ENCODE data around the gene GALNT14.

GALNT14 gene

DNA sequence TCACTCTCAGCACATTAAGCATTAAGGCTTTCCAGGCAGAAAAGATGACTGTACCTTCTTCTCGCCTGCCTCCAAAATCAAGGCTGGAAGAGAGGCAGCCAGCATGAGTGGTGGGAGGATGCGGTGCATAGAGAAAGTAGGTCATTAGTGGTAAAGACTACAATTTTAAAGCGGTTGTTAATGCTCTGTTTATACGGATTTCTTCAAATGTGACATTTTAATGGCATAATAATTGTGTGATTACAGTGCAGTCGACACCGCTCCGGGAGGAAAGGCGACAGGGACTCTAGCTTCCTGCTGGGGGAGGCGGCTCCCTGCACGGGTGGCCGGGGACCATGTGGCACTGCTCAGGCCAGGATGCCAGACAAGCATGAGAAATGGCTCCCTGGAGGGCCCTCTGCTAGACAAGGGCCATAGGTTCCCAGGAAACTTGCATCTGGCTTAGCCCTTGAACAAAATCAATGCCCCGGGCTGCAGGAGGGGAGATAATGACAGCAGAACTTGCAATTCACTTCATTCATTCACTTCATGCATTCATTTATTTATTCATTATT, 129.6 kb downstream of the GALNT14 start:
- TF ChIP-seq ARNTL (CRISPR knock-in tag; IDR thresholded peaks at IDR 0.05; ENCODE audit: borderline replicate concordance, low read depth): no peak
- no peak for TF ChIP-seq ZNF70 (CRISPR knock-in tag; IDR thresholded peaks at IDR 0.05)
- TF ChIP-seq, protein P1, sequence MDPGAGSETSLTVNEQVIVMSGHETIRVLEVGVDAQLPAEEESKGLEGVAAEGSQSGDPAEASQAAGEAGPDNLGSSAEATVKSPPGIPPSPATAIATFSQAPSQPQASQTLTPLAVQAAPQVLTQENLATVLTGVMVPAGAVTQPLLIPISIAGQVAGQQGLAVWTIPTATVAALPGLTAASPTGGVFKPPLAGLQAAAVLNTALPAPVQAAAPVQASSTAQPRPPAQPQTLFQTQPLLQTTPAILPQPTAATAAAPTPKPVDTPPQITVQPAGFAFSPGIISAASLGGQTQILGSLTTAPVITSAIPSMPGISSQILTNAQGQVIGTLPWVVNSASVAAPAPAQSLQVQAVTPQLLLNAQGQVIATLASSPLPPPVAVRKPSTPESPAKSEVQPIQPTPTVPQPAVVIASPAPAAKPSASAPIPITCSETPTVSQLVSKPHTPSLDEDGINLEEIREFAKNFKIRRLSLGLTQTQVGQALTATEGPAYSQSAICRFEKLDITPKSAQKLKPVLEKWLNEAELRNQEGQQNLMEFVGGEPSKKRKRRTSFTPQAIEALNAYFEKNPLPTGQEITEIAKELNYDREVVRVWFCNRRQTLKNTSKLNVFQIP (CRISPR knock-in tag; IDR thresholded peaks at IDR 0.05; ENCODE audit: borderline replicate concordance, low read depth): no peak
- no peak for TF ChIP-seq CSDC2 (CRISPR knock-in tag; IDR thresholded peaks at IDR 0.05)
- no peak for TF ChIP-seq ZFP3 (CRISPR knock-in tag; IDR thresholded peaks at IDR 0.05)
- TF ChIP-seq, protein P2, sequence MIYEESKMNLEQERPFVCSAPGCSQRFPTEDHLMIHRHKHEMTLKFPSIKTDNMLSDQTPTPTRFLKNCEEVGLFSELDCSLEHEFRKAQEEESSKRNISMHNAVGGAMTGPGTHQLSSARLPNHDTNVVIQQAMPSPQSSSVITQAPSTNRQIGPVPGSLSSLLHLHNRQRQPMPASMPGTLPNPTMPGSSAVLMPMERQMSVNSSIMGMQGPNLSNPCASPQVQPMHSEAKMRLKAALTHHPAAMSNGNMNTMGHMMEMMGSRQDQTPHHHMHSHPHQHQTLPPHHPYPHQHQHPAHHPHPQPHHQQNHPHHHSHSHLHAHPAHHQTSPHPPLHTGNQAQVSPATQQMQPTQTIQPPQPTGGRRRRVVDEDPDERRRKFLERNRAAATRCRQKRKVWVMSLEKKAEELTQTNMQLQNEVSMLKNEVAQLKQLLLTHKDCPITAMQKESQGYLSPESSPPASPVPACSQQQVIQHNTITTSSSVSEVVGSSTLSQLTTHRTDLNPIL (CRISPR knock-in tag; IDR thresholded peaks at IDR 0.05; ENCODE audit: low read depth): no peak
- TF ChIP-seq ZNF8 (CRISPR knock-in tag; IDR thresholded peaks at IDR 0.05): no peak
- TF ChIP-seq ISL1 (CRISPR knock-in tag; IDR thresholded peaks at IDR 0.05): no peak
- TF ChIP-seq PPARA (CRISPR knock-in tag; IDR thresholded peaks at IDR 0.05; ENCODE audit: borderline replicate concordance): no peak
- peak; percentile 38; the same call in 1 of the 3 replicates for ATAC-seq

- no peak for ATAC-seq
- no peak for TF ChIP-seq CSDC2 (CRISPR knock-in tag; IDR thresholded peaks at IDR 0.05)
- TF ChIP-seq ISL1 (CRISPR knock-in tag; IDR thresholded peaks at IDR 0.05): no peak
- no peak for TF ChIP-seq PATZ1 (CRISPR knock-in tag; IDR thresholded peaks at IDR 0.05; ENCODE audit: borderline replicate concordance)
- no peak for TF ChIP-seq ZNF70 (CRISPR knock-in tag; IDR thresholded peaks at IDR 0.05)
- no peak for TF ChIP-seq RARB (CRISPR knock-in tag; IDR thresholded peaks at IDR 0.05)
- no peak for TF ChIP-seq BACH2 (CRISPR knock-in tag; IDR thresholded peaks at IDR 0.05; ENCODE audit: borderline replicate concordance)
- TF ChIP-seq, protein P2 (CRISPR knock-in tag; IDR thresholded peaks at IDR 0.05; ENCODE audit: low read depth): no peak
- no peak for TF ChIP-seq ZNF8 (CRISPR knock-in tag; IDR thresholded peaks at IDR 0.05)
- no peak for TF ChIP-seq CSRNP3 (CRISPR knock-in tag; IDR thresholded peaks at IDR 0.05)
- TF ChIP-seq ZNF565 (CRISPR knock-in tag; conservative IDR thresholded peaks at IDR 0.05; ENCODE audit: low read depth): no peak
- TF ChIP-seq SNAI2 (CRISPR knock-in tag; IDR thresholded peaks at IDR 0.05): no peak
These were observed 134.0 kb downstream of the GALNT14 start for GRCh38 chr2:31004257-31004656.

DNA sequence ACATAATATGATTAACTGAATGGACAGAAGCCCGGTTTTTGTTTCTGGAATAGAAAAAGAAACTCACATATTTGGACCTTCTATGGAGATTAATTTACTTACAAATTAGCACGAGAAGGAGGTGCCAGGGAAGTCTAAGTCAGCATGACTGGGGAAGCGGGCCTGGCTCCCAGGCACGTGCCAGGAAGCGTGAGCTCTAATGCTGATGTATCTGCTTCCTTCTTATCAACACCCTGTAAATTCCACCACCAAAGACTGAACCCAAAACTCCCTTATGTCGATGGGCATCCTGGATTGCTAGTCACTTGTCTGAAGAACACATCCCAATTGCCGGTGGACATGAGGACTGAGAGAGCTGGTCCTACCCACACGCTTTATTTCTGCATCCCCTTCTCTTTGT, 134.5 kb downstream of the GALNT14 start:
- no peak for ATAC-seq
- TF ChIP-seq PATZ1 (CRISPR knock-in tag; IDR thresholded peaks at IDR 0.05; ENCODE audit: borderline replicate concordance): no peak
- TF ChIP-seq OSR1 (CRISPR knock-in tag; IDR thresholded peaks at IDR 0.05): no peak
- TF ChIP-seq ESRRG (CRISPR knock-in tag; IDR thresholded peaks at IDR 0.05): no peak
- TF ChIP-seq ARNTL (CRISPR knock-in tag; IDR thresholded peaks at IDR 0.05; ENCODE audit: borderline replicate concordance, low read depth): no peak
- TF ChIP-seq GLIS3 (CRISPR knock-in tag; IDR thresholded peaks at IDR 0.05): no peak
- TF ChIP-seq ZFP3 (CRISPR knock-in tag; IDR thresholded peaks at IDR 0.05): no peak
- TF ChIP-seq SNAI2 (CRISPR knock-in tag; IDR thresholded peaks at IDR 0.05): no peak
- no peak for TF ChIP-seq TOX (CRISPR knock-in tag; IDR thresholded peaks at IDR 0.05; ENCODE audit: borderline replicate concordance)
- no peak for TF ChIP-seq RARB (CRISPR knock-in tag; IDR thresholded peaks at IDR 0.05)
- no peak for TF ChIP-seq PPARA (CRISPR knock-in tag; IDR thresholded peaks at IDR 0.05; ENCODE audit: borderline replicate concordance)
- TF ChIP-seq, protein P2 (CRISPR knock-in tag; IDR thresholded peaks at IDR 0.05; ENCODE audit: low read depth): no peak
- no peak for TF ChIP-seq ZC3H10 (CRISPR knock-in tag; IDR thresholded peaks at IDR 0.05)
- no peak for TF ChIP-seq CSDC2 (CRISPR knock-in tag; IDR thresholded peaks at IDR 0.05)
- TF ChIP-seq ZNF565 (CRISPR knock-in tag; conservative IDR thresholded peaks at IDR 0.05; ENCODE audit: low read depth): no peak
- no peak for TF ChIP-seq ZFP30 (CRISPR knock-in tag; IDR thresholded peaks at IDR 0.05)
- no peak for TF ChIP-seq ZNF70 (CRISPR knock-in tag; IDR thresholded peaks at IDR 0.05)
- no peak for TF ChIP-seq CSRNP3 (CRISPR knock-in tag; IDR thresholded peaks at IDR 0.05)
- no peak for TF ChIP-seq ZNF8 (CRISPR knock-in tag; IDR thresholded peaks at IDR 0.05)
